Left lung (tissue), 10 donors: ENCODE data around the gene TMPRSS13. TPM values are rescaled to one million over a fixed set of nuclear protein-coding genes. Genes with fewer than 3 reads are reported as not detected.

Experiments
- ATAC-seq: fragments of 200-7000 bp; cut with Tn5 transposase; one replicate; pipeline ENCODE4 v1.9.1; 2020; ENCODE audit warnings: moderate library complexity
- DNase-seq, 4 donors: peaks; one replicate each; pipeline ENCODE4 v3.0.0-alpha.2; 2013 to 2020
- H3K27ac ChIP-seq, 2 donors: fragments of 200-600 bp; sonication (generic) in 1 of 2; one replicate each; pipeline versions ENCODE4 v1.5.0 to v1.8.0; 2020 to 2021
- H3K27me3 ChIP-seq, 2 donors: fragments of 200-600 bp; sonication (generic) in 1 of 2; one replicate each; pipeline versions ENCODE4 v1.5.0 to v1.8.0; 2020 to 2021
- H3K36me3 ChIP-seq, 2 donors: fragments of 200-600 bp; sonication (generic) in 1 of 2; one replicate each; pipeline versions ENCODE4 v1.5.0 to v1.8.0; 2020 to 2021
- H3K4me1 ChIP-seq, 2 donors: fragments of 200-600 bp; one replicate each; pipeline ENCODE4 v1.8.0; 2021
- H3K4me3 ChIP-seq, 2 donors: fragments of 200-600 bp; sonication (generic) in 1 of 2; one replicate each; pipeline versions ENCODE4 v1.5.0 to v1.8.0; 2020 to 2021; ENCODE audit warnings: mild to moderate bottlenecking in 1 of 2
- H3K9me3 ChIP-seq, 2 donors: fragments of 200-600 bp; sonication (generic) in 1 of 2; one replicate each; pipeline versions ENCODE4 v1.5.0 to v1.8.0; 2020 to 2021
- intact Hi-C, 2 donors: fragments of 100-400 bp; cut with DNase I; formaldehyde crosslinking; loops; one replicate each; pipeline versions ENCODE4 v1.11.2 to v1.14.2; 2022
- polyA plus RNA-seq, 6 donors: library from polyadenylated mRNA; unstranded; fragments of 120-200 nt; gene quantifications; one replicate each; pipeline ENCODE4 v1.2.1, GENCODE V29; 2013; ENCODE audit not compliant: insufficient read length in 6 of 6
- total RNA-seq, 2 donors: library from RNA; stranded (reverse); fragmentation: NEBNext Ultra II Directional; extraction: Animal tissue kit (Norgen Biotek cat#: 25700); gene quantifications; one replicate each; pipeline ENCODE4 v1.2.1, GENCODE V29; 2021
- TF ChIP-seq, protein P1 (sequence below), 2 donors: fragments of 200-600 bp; sonication (generic) in 1 of 2; IDR thresholded peaks; one replicate each; pipeline versions ENCODE4 v1.5.0 to v1.8.0; 2021; ENCODE audit warnings: antibody characterized with exemption in 2 of 2
- donor health status: DM: no; HTN: yes; CAD: no.
- donor health status: DM: no; HTN: no; CAD: no.

TMPRSS13 gene
- total and polyA plus RNA-seq, 8 donors = 4.6 to 10.7 (median 8.1) TPM

DNA sequence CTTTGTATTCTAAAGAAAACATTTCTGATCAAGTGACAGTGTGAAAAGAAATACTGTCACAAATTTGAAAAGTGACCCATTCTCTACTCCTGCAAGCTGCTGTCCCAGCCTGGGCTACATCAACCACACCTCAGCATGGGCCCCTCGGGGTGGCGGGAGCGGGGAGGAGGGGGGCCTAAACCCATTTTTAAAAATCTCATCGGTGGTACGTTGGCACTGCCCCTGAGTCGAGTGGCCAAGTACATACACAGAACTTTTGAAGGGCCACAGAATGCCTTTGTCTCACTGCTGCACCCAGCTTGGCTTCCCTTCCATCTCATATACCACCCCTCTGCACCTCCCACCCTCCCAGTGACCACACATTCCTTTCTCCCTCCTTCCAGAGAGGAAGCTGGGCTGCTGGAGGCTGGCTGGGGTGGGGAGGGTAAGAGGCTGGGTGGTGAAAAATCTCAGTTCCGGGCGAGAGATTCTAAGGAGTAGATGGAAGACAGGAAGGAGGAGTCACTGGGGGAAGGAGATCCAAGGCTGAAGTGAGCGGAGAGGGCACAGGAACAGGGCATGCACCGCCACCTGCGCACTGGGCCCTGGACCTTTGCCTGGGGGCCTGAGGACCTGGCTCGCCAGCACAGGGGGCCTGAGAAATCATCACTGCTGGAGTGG, 73.9 kb downstream of the TMPRSS13 start:
- Histone ChIP-seq H3K27ac (no peak overlapping the region), H3K9me3 (peaks cover 0 to 6% of the 10 kb centered on the region in 2 donors), H3K27me3 (no peaks in the 10 kb centered on the region), H3K4me1 (peaks cover 0 to 18% of the 10 kb centered on the region in 2 donors), H3K36me3 (no peaks in the 10 kb centered on the region), H3K4me3 (no peak overlapping the region)
- no peak for ATAC-seq
- peak in 1 of 4 donors; percentile 64 for DNase-seq
- TF ChIP-seq, protein P1, sequence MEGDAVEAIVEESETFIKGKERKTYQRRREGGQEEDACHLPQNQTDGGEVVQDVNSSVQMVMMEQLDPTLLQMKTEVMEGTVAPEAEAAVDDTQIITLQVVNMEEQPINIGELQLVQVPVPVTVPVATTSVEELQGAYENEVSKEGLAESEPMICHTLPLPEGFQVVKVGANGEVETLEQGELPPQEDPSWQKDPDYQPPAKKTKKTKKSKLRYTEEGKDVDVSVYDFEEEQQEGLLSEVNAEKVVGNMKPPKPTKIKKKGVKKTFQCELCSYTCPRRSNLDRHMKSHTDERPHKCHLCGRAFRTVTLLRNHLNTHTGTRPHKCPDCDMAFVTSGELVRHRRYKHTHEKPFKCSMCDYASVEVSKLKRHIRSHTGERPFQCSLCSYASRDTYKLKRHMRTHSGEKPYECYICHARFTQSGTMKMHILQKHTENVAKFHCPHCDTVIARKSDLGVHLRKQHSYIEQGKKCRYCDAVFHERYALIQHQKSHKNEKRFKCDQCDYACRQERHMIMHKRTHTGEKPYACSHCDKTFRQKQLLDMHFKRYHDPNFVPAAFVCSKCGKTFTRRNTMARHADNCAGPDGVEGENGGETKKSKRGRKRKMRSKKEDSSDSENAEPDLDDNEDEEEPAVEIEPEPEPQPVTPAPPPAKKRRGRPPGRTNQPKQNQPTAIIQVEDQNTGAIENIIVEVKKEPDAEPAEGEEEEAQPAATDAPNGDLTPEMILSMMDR (IDR thresholded peaks at IDR 0.05) = no peak
- intact Hi-C loops = no loop called here

DNA sequence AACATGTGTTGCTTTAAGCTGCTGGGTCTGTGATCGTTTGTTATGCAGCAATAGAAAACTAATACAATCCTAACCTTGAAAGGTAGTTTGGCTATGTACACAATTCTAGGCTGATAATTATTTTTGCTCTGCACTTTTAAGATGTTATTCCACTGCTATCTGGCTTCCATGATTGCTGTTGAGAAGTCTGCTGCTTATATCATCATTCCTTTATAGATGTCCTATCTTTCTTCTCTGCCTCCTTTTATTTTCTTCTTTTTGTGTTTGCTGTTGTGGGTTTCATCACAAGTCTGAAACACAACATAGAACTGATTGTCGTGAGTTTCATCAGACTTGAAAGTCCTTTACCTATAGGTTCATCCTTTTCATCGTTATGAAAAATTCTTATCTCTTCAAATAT, 76.9 kb downstream of the TMPRSS13 start:
- TF ChIP-seq, protein P1 (IDR thresholded peaks at IDR 0.05) = no peak
- H3K9me3 ChIP-seq = peaks cover 0 to 6% of the 10 kb centered on the region in 2 donors
- H3K4me1 ChIP-seq = peaks cover 0 to 7% of the 10 kb centered on the region in 2 donors
- no peaks in the 10 kb centered on the region for H3K27me3 ChIP-seq
- no peak for ATAC-seq
- intact Hi-C loops = no loop called here
- no peak overlapping the region for H3K27ac ChIP-seq
- DNase-seq = no peak
- H3K4me3 ChIP-seq = no peak overlapping the region
- H3K36me3 ChIP-seq = no peaks in the 10 kb centered on the region

DNA sequence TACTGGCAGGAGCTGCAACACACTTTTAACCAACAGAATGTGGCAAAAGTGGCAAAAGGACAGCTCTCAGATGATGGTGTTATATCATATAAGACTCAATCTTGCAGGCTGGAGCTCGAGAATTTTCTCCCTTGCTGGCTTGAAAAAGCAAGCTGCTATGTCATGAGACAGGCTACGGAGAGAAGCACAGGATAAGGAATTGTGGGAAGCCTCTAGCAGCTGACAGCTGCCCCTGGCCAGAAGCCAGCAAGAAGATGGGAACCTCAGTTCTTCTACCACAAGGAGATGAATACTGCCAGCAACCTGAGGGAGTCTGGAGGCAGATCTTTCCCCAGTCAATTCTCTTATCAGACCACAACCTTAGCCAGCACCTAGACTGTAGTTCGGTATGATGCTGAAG, 77.3 kb downstream of the TMPRSS13 start:
- intact Hi-C loops = no loop called here
- H3K36me3 ChIP-seq = no peaks in the 10 kb centered on the region
- H3K27ac ChIP-seq = no peak overlapping the region
- peak in 1 of 4 donors; percentile 67 for DNase-seq
- H3K27me3 ChIP-seq = no peaks in the 10 kb centered on the region
- H3K4me3 ChIP-seq = no peak overlapping the region
- TF ChIP-seq, protein P1 (IDR thresholded peaks at IDR 0.05) = no peak
- peak; percentile 37 for ATAC-seq
- peaks cover 0 to 5% of the 10 kb centered on the region in 2 donors for H3K4me1 ChIP-seq
- H3K9me3 ChIP-seq = peaks cover 0 to 6% of the 10 kb centered on the region in 2 donors

DNA sequence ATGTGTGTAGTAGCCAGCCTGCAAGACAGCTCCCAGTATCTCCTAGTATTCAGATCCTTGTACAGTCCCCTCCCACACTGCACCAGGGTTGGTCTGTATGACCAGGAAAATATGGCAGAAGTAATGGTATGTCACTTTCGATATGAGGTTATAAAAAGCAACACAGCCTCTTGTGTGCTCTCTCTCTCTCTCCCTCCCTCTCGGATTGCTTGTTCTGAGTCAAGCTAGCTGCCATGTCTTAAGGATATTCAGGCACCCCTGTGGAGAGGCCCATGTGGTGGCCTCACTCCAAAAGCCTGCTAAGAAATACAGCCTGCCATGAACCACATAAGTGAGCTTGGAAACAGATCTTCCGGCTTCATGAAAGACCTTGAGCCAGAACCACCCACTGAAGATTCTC, 78.1 kb downstream of the TMPRSS13 start:
- Histone ChIP-seq H3K4me1 (peaks cover 0 to 5% of the 10 kb centered on the region in 2 donors), H3K27ac (no peak overlapping the region), H3K9me3 (peaks cover 0 to 6% of the 10 kb centered on the region in 2 donors), H3K36me3 (no peaks in the 10 kb centered on the region), H3K4me3 (no peak overlapping the region), H3K27me3 (no peaks in the 10 kb centered on the region)
- ATAC-seq (peak; percentile 19), DNase-seq (no peak)
- intact Hi-C loops = no loop called here
- TF ChIP-seq, protein P1 (IDR thresholded peaks at IDR 0.05) = no peak

Other genes starting within 250 kb of the TMPRSS13 start
- under 1 TPM; 0.35 to 0.39 TPM for gene DSCAML1, start 132.2 kb downstream of the TMPRSS13 start, total RNA-seq
- 1 to 10 TPM in 5 of 6 donors, under 1 TPM in 1; 0.90 to 1.8 (median 1.3) TPM for gene DSCAML1, start 132.2 kb downstream of the TMPRSS13 start, polyA plus RNA-seq
- 1 to 10 TPM; 1.2 to 4.4 TPM for gene FXYD2, start 104.7 kb downstream of the TMPRSS13 start, total RNA-seq
- 1 to 10 TPM; 3.8 to 9.2 (median 6.4) TPM for gene FXYD2, start 104.7 kb downstream of the TMPRSS13 start, polyA plus RNA-seq
- 10 to 100 TPM; 41.4 to 55.0 TPM for gene FXYD6, start 52.7 kb downstream of the TMPRSS13 start, total RNA-seq
- 100 to 1,000 TPM; 136 to 188 (median 159) TPM for gene FXYD6, start 52.7 kb downstream of the TMPRSS13 start, polyA plus RNA-seq
- 10 to 100 TPM; 21.2 to 56.8 TPM for gene IL10RA, start 57.0 kb upstream of the TMPRSS13 start, total RNA-seq
- 1 to 10 TPM; 4.0 to 6.7 (median 5.4) TPM for gene IL10RA, start 57.0 kb upstream of the TMPRSS13 start, polyA plus RNA-seq
- gene TMPRSS4, start 147.7 kb upstream of the TMPRSS13 start, total RNA-seq = 1 to 10 TPM; 2.9 to 3.5 TPM
- 1 to 10 TPM; 2.9 to 7.0 (median 5.0) TPM for gene TMPRSS4, start 147.7 kb upstream of the TMPRSS13 start, polyA plus RNA-seq
- gene SMIM35, start 157.6 kb upstream of the TMPRSS13 start, total RNA-seq = not detected
- gene SMIM35, start 157.6 kb upstream of the TMPRSS13 start, polyA plus RNA-seq = 1 to 10 TPM in 1 of 6 donors, under 1 TPM in 5; 0.20 to 1.1 (median 0.55) TPM
- 1 to 10 TPM; 2.2 to 4.7 TPM for gene SCN4B, start 223.4 kb upstream of the TMPRSS13 start, total RNA-seq
- 10 to 100 TPM in 1 of 6 donors, 1 to 10 TPM in 5; 7.4 to 10.1 (median 7.5) TPM for gene SCN4B, start 223.4 kb upstream of the TMPRSS13 start, polyA plus RNA-seq
- gene SCN2B, start 247.2 kb upstream of the TMPRSS13 start, total RNA-seq = 1 to 10 TPM; 1.0 to 4.1 TPM
- gene SCN2B, start 247.2 kb upstream of the TMPRSS13 start, polyA plus RNA-seq = 1 to 10 TPM; 4.6 to 5.9 (median 4.9) TPM